ENCODE results near the gene LRRC32. TPM values are rescaled to one million over a fixed set of nuclear protein-coding genes. Genes with fewer than 3 reads are reported as not detected.

LRRC32 gene
- total RNA-seq, 1 donor from 2014 or later: 66.3 TPM

- TF ChIP-seq, protein P1, sequence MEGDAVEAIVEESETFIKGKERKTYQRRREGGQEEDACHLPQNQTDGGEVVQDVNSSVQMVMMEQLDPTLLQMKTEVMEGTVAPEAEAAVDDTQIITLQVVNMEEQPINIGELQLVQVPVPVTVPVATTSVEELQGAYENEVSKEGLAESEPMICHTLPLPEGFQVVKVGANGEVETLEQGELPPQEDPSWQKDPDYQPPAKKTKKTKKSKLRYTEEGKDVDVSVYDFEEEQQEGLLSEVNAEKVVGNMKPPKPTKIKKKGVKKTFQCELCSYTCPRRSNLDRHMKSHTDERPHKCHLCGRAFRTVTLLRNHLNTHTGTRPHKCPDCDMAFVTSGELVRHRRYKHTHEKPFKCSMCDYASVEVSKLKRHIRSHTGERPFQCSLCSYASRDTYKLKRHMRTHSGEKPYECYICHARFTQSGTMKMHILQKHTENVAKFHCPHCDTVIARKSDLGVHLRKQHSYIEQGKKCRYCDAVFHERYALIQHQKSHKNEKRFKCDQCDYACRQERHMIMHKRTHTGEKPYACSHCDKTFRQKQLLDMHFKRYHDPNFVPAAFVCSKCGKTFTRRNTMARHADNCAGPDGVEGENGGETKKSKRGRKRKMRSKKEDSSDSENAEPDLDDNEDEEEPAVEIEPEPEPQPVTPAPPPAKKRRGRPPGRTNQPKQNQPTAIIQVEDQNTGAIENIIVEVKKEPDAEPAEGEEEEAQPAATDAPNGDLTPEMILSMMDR (IDR thresholded peaks at IDR 0.05): no peak
- no peak for TF ChIP-seq POLR2AphosphoS5 (IDR thresholded peaks at IDR 0.05; ENCODE audit: insufficient read depth in 1 of 2, low read depth in 1 of 2)
- TF ChIP-seq POLR2A (IDR thresholded peaks at IDR 0.05): no peak
- DNase-seq (ENCODE audit: extremely low spot score in 2 of 2): no peak
- intact Hi-C loops (cut with DNase I): no loop called here
These were observed 21.1 kb upstream of the LRRC32 start for GRCh38 chr11:76691655-76692054.

GRCh38 chr11:76690736-76691135, 20.2 kb upstream of the LRRC32 start:
- no peaks in the 10 kb centered on the region for H3K36me3 ChIP-seq
- no peaks in the 10 kb centered on the region for H3K4me1 ChIP-seq
- intact Hi-C loops (cut with DNase I): no loop called here
- DNase-seq (ENCODE audit: extremely low spot score in 2 of 2): no peak
- TF ChIP-seq POLR2AphosphoS5 (IDR thresholded peaks at IDR 0.05; ENCODE audit: insufficient read depth in 1 of 2, low read depth in 1 of 2): no peak
- no peak for TF ChIP-seq POLR2A (IDR thresholded peaks at IDR 0.05)
- TF ChIP-seq, protein P1 (IDR thresholded peaks at IDR 0.05): no peak
- H3K27me3 ChIP-seq: no peaks in the 10 kb centered on the region
- H3K9me3 ChIP-seq: no peaks in the 10 kb centered on the region
- no peak overlapping the region for H3K4me3 ChIP-seq
- H3K27ac ChIP-seq: no peak overlapping the region

More at GRCh38 chr11:76691655-76692054, 21.1 kb upstream of the LRRC32 start:
- Histone ChIP-seq H3K27me3 (no peaks in the 10 kb centered on the region), H3K4me1 (no peaks in the 10 kb centered on the region), H3K9me3 (no peaks in the 10 kb centered on the region), H3K36me3 (no peaks in the 10 kb centered on the region), H3K27ac (no peak overlapping the region), H3K4me3 (no peak overlapping the region)

GRCh38 chr11:76689313-76690260, 19.0 kb upstream of the LRRC32 start:
- Histone ChIP-seq H3K27ac (no peak overlapping the region), H3K36me3 (no peaks in the 10 kb centered on the region), H3K9me3 (no peaks in the 10 kb centered on the region), H3K4me1 (no peaks in the 10 kb centered on the region), H3K27me3 (no peaks in the 10 kb centered on the region), H3K4me3 (no peak overlapping the region)
- intact Hi-C loops (cut with DNase I): no loop called here
- TF ChIP-seq POLR2A (IDR thresholded peaks at IDR 0.05) (no peak), POLR2AphosphoS5 (IDR thresholded peaks at IDR 0.05; ENCODE audit: insufficient read depth in 1 of 2, low read depth in 1 of 2) (no peak)
- TF ChIP-seq, protein P1 (IDR thresholded peaks at IDR 0.05): no peak
- no peak for DNase-seq (ENCODE audit: extremely low spot score in 2 of 2)

DNA sequence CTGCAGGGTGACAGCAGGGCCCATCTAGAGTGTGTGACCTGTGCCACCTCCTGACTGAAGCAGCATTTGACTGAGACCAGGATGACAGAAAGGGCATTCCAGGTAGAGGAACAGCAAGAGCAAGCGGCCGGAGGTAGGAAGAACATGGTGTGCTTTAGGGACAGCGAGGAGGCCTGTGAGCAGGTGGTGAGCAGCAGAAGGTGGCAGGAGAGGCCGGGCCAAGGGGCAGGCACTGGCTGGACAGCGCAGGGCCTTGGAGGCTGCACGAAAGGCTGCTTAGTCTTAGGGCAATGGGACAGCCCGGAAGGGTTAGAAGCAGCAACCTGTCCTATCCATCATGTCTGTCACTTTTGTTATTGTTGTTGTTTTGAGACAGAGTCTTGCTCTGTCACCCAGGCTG, 17.6 kb upstream of the LRRC32 start:
- H3K4me1 ChIP-seq: no peaks in the 10 kb centered on the region
- DNase-seq (ENCODE audit: extremely low spot score in 2 of 2): no peak
- intact Hi-C loops (cut with DNase I): no loop called here

More for the DNA sequence above, 17.6 kb upstream of the LRRC32 start:
- Histone ChIP-seq H3K36me3 (no peaks in the 10 kb centered on the region), H3K27me3 (no peaks in the 10 kb centered on the region), H3K9me3 (no peaks in the 10 kb centered on the region), H3K4me3 (no peak overlapping the region), H3K27ac (no peak overlapping the region)
- TF ChIP-seq POLR2A (IDR thresholded peaks at IDR 0.05) (no peak), POLR2AphosphoS5 (IDR thresholded peaks at IDR 0.05; ENCODE audit: insufficient read depth in 1 of 2, low read depth in 1 of 2) (no peak)
- TF ChIP-seq, protein P1 (IDR thresholded peaks at IDR 0.05): no peak

All from vagina (tissue), 2 donors.